Measurements from ENCODE around the gene NAA40.

DNA sequence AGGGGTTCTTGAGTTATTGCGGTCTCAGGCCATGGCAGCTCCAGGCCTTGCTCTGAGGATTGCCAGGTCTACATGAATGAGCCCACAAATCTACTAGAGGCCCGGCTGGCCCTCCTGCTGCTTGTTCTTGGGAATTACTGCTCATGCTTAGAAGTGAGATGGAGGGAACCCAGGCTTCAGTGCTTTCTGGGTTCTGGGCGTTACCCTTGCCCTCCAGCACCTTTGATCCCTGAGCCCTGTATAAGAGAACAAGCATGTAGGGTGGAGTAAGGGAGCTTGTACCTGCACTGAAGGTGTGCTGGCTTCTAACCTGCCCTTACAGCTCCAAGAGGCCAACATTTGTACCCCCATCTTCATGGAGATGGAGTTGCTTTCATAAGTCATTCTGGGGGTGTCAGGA is 4.0 kb downstream of the NAA40 start:
- TF ChIP-seq TAF1 (IDR thresholded peaks at IDR 0.05; ENCODE audit: low read depth) (no peak), EZH2 (IDR thresholded peaks at IDR 0.05; ENCODE audit: borderline replicate concordance, insufficient read depth, low read length, poor library complexity, severe bottlenecking) (no peak), MXI1 (conservative IDR thresholded peaks at IDR 0.05; ENCODE audit: poor library complexity, severe bottlenecking) (no peak), POLR2AphosphoS5 (IDR thresholded peaks at IDR 0.05) (no peak), EP300 (conservative IDR thresholded peaks at IDR 0.05; ENCODE audit: poor library complexity, severe bottlenecking) (no peak), SMC3 (conservative IDR thresholded peaks at IDR 0.05; ENCODE audit: poor library complexity) (no peak)
- TF ChIP-seq, protein P1, sequence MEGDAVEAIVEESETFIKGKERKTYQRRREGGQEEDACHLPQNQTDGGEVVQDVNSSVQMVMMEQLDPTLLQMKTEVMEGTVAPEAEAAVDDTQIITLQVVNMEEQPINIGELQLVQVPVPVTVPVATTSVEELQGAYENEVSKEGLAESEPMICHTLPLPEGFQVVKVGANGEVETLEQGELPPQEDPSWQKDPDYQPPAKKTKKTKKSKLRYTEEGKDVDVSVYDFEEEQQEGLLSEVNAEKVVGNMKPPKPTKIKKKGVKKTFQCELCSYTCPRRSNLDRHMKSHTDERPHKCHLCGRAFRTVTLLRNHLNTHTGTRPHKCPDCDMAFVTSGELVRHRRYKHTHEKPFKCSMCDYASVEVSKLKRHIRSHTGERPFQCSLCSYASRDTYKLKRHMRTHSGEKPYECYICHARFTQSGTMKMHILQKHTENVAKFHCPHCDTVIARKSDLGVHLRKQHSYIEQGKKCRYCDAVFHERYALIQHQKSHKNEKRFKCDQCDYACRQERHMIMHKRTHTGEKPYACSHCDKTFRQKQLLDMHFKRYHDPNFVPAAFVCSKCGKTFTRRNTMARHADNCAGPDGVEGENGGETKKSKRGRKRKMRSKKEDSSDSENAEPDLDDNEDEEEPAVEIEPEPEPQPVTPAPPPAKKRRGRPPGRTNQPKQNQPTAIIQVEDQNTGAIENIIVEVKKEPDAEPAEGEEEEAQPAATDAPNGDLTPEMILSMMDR (IDR thresholded peaks at IDR 0.05; ENCODE audit: poor library complexity, severe bottlenecking), result no peak
- TF ChIP-seq, protein P2, sequence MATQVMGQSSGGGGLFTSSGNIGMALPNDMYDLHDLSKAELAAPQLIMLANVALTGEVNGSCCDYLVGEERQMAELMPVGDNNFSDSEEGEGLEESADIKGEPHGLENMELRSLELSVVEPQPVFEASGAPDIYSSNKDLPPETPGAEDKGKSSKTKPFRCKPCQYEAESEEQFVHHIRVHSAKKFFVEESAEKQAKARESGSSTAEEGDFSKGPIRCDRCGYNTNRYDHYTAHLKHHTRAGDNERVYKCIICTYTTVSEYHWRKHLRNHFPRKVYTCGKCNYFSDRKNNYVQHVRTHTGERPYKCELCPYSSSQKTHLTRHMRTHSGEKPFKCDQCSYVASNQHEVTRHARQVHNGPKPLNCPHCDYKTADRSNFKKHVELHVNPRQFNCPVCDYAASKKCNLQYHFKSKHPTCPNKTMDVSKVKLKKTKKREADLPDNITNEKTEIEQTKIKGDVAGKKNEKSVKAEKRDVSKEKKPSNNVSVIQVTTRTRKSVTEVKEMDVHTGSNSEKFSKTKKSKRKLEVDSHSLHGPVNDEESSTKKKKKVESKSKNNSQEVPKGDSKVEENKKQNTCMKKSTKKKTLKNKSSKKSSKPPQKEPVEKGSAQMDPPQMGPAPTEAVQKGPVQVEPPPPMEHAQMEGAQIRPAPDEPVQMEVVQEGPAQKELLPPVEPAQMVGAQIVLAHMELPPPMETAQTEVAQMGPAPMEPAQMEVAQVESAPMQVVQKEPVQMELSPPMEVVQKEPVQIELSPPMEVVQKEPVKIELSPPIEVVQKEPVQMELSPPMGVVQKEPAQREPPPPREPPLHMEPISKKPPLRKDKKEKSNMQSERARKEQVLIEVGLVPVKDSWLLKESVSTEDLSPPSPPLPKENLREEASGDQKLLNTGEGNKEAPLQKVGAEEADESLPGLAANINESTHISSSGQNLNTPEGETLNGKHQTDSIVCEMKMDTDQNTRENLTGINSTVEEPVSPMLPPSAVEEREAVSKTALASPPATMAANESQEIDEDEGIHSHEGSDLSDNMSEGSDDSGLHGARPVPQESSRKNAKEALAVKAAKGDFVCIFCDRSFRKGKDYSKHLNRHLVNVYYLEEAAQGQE (IDR thresholded peaks at IDR 0.05; ENCODE audit: borderline replicate concordance), result no peak
